Glomerular visceral epithelial cell (primary cell): ENCODE data around the gene MYT1.

Experiments used
- DNase-seq: peaks from one replicate; pipeline ENCODE4 v3.0.0-alpha.2; 2016; ENCODE audit errors: extremely low spot score

Gene MYT1

GRCh38 chr20:64216036-64216435 is 51.8 kb downstream of the MYT1 start:
- peak; percentile 8 for DNase-seq

- no peak for DNase-seq
These were observed 52.7 kb downstream of the MYT1 start for GRCh38 chr20:64216910-64217309.

- DNase-seq, result no peak
These were observed 53.4 kb downstream of the MYT1 start for GRCh38 chr20:64217539-64218221.

GRCh38 chr20:64219202-64219601 is 55.0 kb downstream of the MYT1 start:
- DNase-seq, result no peak

GRCh38 chr20:64219730-64220129 is 55.5 kb downstream of the MYT1 start:
- DNase-seq, result no peak

GRCh38 chr20:64220420-64220819 is 56.2 kb downstream of the MYT1 start:
- DNase-seq, result no peak

GRCh38 chr20:64220891-64221527 is 56.8 kb downstream of the MYT1 start:
- DNase-seq, result no peak

- peak; percentile 25 for DNase-seq
These were observed 58.1 kb downstream of the MYT1 start for GRCh38 chr20:64222291-64222735.

- DNase-seq, result no peak
These were observed 58.7 kb downstream of the MYT1 start for GRCh38 chr20:64222851-64223525.

- peak; percentile 79 for DNase-seq
These were observed 59.3 kb downstream of the MYT1 start for GRCh38 chr20:64223526-64224067.

- peak; percentile 91 for DNase-seq
These were observed 60.3 kb downstream of the MYT1 start for GRCh38 chr20:64224351-64225170.

GRCh38 chr20:64225171-64225595 is 60.9 kb downstream of the MYT1 start:
- no peak for DNase-seq

- DNase-seq, result no peak
These were observed 61.8 kb downstream of the MYT1 start for GRCh38 chr20:64225828-64226598.

- no peak for DNase-seq
These were observed 62.7 kb downstream of the MYT1 start for GRCh38 chr20:64226686-64227580.

GRCh38 chr20:64228086-64228653 is 63.9 kb downstream of the MYT1 start:
- no peak for DNase-seq

GRCh38 chr20:64228751-64229506 is 64.7 kb downstream of the MYT1 start:
- DNase-seq, result no peak

GRCh38 chr20:64229507-64230061 is 65.3 kb downstream of the MYT1 start:
- DNase-seq, result no peak

GRCh38 chr20:64230461-64231145 is 66.4 kb downstream of the MYT1 start:
- DNase-seq, result no peak
